AG04450 (cell line): Measurements from ENCODE around the gene RUFY1. TPM values are rescaled to one million over a fixed set of nuclear protein-coding genes. Genes with fewer than 3 reads are reported as not detected.

Experiments
- CTCF ChIA-PET: fragments of 300-600, 350-600 bp; formaldehyde crosslinking; extraction: SDS; loops from one replicate; lab custom pipeline; 2022; ENCODE audit warnings: antibody characterized with exemption, inconsistent platforms; lab: Charles Lee
- POLR2A ChIA-PET: fragments of 350-600 bp; formaldehyde crosslinking; extraction: SDS; loops from one replicate; lab custom pipeline; 2021; ENCODE audit warnings: antibody characterized with exemption, inconsistent platforms; lab: Yijun Ruan, JAX
- DNase-seq: peaks from one replicate; pipeline ENCODE4 v3.0.0-alpha.2; 2011; ENCODE audit warnings: low read depth, low spot score
- H3K27ac ChIP-seq: one replicate; pipeline ENCODE4 v1.5.1; 2012; ENCODE audit warnings: low read depth, low read length, control low read depth
- H3K27me3 ChIP-seq: one replicate; pipeline ENCODE4 v1.6.0; 2012; ENCODE audit warnings: low read length; ENCODE audit not compliant: control insufficient read depth, insufficient read depth
- H3K4me3 ChIP-seq: 2 replicates; pipeline ENCODE4 v1.5.1; 2011; ENCODE audit warnings: mild to moderate bottlenecking, low read depth, low read length, control low read depth
- H3K9me3 ChIP-seq: 2 replicates; pipeline ENCODE4 v1.5.1; 2012; ENCODE audit warnings: low read length; ENCODE audit not compliant: control insufficient read depth, insufficient read depth
- polyA plus RNA-seq: library from polyadenylated mRNA; depleted of rRNA; stranded (reverse); fragments of >200 nt; gene quantifications from 2 replicates; pipeline ENCODE4 v1.2.3, GENCODE V29; 2011
- TF ChIP-seq, protein P1 (sequence below): IDR thresholded peaks from 2 replicates; pipeline ENCODE4 v1.5.1; 2011; ENCODE audit warnings: low read depth, low read length, control low read depth, inconsistent platforms

Gene RUFY1
- polyA plus RNA-seq, 1 experiment = 31.1 TPM

DNA sequence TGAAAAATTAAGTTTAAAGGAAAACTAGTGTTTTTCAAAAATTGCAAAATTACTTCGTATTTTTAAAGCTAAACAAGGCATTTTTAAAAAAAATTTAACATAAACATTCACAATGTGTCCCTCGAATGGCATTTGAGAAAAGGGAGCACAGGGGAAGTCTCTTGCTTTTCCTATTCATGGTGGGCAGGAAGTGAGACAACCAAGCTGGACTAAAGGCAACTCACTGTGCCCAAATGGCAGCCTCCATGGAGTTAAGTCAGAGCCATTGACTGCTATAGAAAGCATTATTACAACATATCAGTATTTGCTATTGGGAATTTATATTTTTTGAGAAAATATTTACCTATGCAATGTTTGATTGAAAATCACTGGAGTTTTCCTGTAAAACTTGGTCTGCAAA, 64.8 kb downstream of the RUFY1 start:
- CTCF ChIA-PET = interaction anchor here (1.2 to 1.7 kb wide), 2 partner anchors 8 to 11 kb away, joined by 3 to 11 read pairs; partner anchors contain the start of gene HNRNPH1
- no peak overlapping the region for H3K4me3 ChIP-seq
- DNase-seq = no peak
- POLR2A ChIA-PET = interaction anchor here (5.9 kb wide), 1 partner anchor 8 kb away, joined by 51 read pairs; the partner anchor contains the start of gene HNRNPH1
- H3K9me3 ChIP-seq = no peaks in the 10 kb centered on the region
- no peaks in the 10 kb centered on the region for H3K27me3 ChIP-seq
- TF ChIP-seq, protein P1, sequence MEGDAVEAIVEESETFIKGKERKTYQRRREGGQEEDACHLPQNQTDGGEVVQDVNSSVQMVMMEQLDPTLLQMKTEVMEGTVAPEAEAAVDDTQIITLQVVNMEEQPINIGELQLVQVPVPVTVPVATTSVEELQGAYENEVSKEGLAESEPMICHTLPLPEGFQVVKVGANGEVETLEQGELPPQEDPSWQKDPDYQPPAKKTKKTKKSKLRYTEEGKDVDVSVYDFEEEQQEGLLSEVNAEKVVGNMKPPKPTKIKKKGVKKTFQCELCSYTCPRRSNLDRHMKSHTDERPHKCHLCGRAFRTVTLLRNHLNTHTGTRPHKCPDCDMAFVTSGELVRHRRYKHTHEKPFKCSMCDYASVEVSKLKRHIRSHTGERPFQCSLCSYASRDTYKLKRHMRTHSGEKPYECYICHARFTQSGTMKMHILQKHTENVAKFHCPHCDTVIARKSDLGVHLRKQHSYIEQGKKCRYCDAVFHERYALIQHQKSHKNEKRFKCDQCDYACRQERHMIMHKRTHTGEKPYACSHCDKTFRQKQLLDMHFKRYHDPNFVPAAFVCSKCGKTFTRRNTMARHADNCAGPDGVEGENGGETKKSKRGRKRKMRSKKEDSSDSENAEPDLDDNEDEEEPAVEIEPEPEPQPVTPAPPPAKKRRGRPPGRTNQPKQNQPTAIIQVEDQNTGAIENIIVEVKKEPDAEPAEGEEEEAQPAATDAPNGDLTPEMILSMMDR = no peak
- H3K27ac ChIP-seq = no peak overlapping the region

DNA sequence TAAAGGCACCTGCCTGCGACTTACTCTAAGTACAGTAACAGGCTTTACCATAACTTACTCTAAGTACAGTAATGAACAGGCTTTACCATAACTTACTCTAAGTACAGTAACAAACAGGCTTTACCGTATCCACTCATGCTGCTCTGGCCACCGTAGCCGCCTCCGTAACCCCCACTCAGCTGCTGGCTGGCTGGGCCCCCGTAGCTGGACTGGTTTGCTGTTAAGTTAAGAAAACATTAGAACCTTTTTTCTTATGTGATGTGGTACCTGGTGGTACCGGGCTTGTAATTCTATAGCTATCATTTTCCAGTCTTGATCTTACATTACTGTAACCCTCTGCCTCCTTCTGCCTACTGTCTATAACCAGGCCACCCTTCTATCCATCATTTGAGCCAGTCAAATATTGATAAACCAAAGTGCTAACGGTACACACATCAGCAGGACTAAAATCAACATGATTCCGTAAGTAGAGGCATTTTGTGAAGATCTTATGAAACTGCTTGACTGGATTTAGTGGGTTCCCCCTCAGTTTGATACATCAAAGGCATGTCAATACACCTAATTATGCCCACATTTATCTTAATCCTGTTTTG, 65.7 kb downstream of the RUFY1 start:
- no peak for DNase-seq
- POLR2A ChIA-PET = interaction anchor here (0.5 to 5.9 kb wide), 2 partner anchors 7 to 22 kb away, joined by 3 to 51 read pairs; partner anchors contain the start of gene HNRNPH1
- TF ChIP-seq, protein P1 = no peak
- no peaks in the 10 kb centered on the region for H3K27me3 ChIP-seq
- H3K27ac ChIP-seq = no peak overlapping the region
- H3K4me3 ChIP-seq = no peak overlapping the region
- H3K9me3 ChIP-seq = no peaks in the 10 kb centered on the region
- CTCF ChIA-PET = interaction anchor here (0.5 kb wide), 1 partner anchor 14 kb away, joined by 5 read pairs; no protein-coding TSS in a partner anchor

DNA sequence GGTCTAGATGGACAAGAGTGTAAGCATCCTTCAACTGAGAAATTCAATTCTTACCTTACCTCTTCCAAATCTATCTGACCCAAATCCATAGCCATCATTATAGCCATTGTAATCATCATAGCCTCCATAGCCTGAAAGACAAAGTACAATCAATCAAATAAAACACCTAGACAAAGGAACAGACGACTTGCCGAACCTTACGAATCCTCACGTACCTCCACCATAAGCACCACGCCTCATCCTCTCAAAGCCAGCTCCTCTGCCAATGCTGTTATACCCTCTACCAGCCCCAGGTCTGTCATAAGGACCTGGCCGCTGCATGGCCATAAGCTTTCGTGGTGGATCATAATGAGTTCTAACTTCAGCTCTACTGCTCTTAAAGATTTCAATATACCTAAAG, 67.6 kb downstream of the RUFY1 start:
- TF ChIP-seq, protein P1 = no peak
- DNase-seq = no peak
- Histone ChIP-seq H3K9me3 (no peaks in the 10 kb centered on the region; the same call in 1 of the 2 replicates), H3K4me3 (no peak overlapping the region; the same call in none of the 2 replicates), H3K27me3 (no peaks in the 10 kb centered on the region), H3K27ac (no peak overlapping the region)
- ChIA-PET CTCF (no interaction called here), POLR2A (no interaction called here)

DNA sequence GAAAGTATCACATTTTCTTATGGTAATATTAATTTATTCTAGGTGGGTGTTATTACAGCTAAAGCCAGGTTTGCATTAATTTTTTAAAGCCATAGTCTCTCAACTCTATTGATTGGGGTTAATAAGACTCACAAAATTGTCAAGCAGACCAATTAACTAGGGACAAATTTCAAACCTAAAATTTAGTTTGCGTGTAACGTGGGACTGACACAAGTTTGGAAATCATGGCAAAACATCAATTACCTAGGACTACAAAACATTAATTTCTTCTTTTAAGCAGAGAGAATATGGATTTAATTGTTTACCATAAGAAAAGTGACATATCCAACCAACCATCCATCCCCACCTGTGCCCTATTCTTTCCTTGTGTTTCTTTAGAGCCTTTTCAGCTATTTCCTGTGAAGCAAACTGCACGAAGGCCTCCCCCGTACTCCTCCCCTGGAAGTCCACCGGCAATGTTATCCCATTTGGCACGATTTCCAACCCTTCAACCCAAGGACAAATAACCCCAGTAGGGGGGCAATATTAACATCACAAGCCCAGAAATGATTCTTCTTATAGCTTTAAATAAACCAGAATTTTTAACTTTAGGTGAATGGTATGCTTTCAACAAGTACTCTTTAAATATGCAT, 68.7 kb downstream of the RUFY1 start:
- TF ChIP-seq, protein P1 = no peak
- H3K9me3 ChIP-seq = peaks cover 3% of the 10 kb centered on the region; the same call in 1 of the 2 replicates
- no peak overlapping the region for H3K27ac ChIP-seq
- H3K4me3 ChIP-seq = peak overlapping the region; percentile 100
- ChIA-PET POLR2A (interaction anchor here (1.5 to 2.3 kb wide), 2 partner anchors 8 to 13 kb away, joined by 3 to 10 read pairs; no protein-coding TSS in a partner anchor), CTCF (no interaction called here)
- H3K27me3 ChIP-seq = no peaks in the 10 kb centered on the region
- DNase-seq = no peak

DNA sequence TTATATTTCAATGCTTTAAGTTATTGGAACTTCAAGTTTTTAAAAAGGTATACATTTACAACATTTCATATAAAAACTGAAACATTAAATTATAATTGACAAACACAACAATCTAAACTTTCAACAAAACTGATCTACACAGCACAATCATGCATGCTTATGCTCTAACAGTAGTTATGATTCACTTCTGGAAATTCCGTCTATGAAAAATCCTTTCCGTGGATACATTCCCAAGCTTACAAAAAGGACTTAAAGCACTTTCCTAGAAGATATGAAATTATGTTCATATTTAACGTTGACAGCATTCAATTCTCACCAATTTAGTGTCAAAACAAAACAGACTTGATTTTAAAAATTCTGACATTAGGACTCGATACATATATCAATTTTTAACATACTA, 69.4 kb downstream of the RUFY1 start:
- peaks cover 4% of the 10 kb centered on the region; the same call in 1 of the 2 replicates for H3K9me3 ChIP-seq
- ChIA-PET CTCF (no interaction called here), POLR2A (interaction anchor here (1.5 to 2.3 kb wide), 2 partner anchors 9 to 14 kb away, joined by 3 to 10 read pairs; no protein-coding TSS in a partner anchor)
- no peak for DNase-seq
- H3K27ac ChIP-seq = no peak overlapping the region
- H3K4me3 ChIP-seq = peak overlapping the region; percentile 100
- TF ChIP-seq, protein P1 = no peak
- no peaks in the 10 kb centered on the region for H3K27me3 ChIP-seq
